NCI-H510A (cell line): ENCODE results near the gene NME4.

Source experiments
- DNase-seq: peaks from one replicate; lab custom pipeline; 2025; lab: John Stamatoyannopoulos, UW

Gene NME4

GRCh38 chr16:363766-364490, 33.1 kb upstream of the NME4 start:
- no peak for DNase-seq

DNA sequence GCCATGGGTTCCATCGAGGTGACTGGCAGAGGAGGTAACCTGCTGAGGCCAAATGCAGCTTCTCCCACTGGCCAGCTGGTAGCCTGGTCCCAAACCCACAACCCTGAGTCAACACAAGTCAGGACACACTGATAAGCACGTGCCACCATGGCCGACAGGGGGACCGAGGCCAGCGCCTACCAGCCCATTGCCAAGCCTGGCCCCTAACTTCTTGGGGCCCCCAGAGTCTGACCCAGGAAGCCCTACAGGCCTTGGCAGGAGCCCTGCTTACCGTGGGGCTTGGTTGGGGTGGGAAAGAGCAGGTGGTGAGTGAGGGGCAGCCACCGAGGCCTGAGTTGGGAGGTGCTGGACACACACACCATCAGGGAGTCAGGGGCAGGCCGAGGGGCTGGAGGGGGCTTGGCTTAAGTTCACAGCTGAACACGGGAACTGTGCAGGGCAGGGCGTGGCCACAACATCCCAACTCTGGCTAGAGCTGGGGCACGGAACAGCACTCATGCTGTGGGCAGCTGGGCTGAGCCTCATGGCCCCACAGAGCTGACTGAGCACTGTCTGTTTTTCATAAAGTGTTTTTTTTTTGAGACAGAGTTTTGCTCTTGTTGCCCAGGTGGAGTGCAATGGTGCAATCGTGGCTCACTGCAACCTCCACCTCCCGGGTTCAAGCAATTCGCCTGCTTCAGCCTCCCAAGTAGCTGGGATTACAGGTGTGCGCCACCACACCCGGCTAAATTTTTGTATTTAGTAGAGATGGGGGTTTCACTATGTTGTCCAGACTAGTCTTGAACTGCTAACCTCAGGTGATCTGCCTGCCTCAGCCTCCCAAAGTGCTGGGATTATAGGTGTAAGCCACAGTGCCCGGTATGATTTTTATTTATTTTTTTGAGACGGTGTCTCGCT, 32.2 kb upstream of the NME4 start:
- no peak for DNase-seq

GRCh38 chr16:366476-366875, 30.5 kb upstream of the NME4 start:
- DNase-seq = no peak

DNA sequence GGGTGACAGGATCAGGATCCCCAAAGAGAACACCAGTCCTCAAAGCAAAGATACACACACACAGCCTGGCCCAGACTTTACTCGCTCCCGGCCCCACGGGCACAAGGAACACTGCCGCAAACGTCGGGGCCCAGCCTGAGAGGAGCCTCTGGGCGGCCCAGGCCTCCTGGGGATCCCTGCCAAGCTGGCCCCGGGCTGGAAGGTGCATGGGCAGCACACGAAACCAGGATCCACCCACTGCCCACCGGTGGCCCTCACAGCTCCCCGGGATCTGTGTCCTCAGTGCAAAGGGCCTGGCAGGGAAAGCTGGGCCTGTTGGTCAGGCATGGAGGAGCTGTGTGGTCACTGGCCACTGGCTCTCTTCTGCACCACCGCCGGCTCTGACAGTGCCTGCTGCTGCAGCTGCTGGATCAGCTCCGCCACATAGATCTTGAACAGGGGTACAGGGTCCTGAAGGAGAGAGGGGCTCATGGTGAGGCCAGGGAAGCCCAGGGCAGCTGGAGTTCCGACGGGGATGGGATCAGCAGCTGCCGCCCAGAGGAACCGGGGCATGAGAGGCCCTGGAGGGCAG, 29.6 kb upstream of the NME4 start:
- DNase-seq = no peak

DNA sequence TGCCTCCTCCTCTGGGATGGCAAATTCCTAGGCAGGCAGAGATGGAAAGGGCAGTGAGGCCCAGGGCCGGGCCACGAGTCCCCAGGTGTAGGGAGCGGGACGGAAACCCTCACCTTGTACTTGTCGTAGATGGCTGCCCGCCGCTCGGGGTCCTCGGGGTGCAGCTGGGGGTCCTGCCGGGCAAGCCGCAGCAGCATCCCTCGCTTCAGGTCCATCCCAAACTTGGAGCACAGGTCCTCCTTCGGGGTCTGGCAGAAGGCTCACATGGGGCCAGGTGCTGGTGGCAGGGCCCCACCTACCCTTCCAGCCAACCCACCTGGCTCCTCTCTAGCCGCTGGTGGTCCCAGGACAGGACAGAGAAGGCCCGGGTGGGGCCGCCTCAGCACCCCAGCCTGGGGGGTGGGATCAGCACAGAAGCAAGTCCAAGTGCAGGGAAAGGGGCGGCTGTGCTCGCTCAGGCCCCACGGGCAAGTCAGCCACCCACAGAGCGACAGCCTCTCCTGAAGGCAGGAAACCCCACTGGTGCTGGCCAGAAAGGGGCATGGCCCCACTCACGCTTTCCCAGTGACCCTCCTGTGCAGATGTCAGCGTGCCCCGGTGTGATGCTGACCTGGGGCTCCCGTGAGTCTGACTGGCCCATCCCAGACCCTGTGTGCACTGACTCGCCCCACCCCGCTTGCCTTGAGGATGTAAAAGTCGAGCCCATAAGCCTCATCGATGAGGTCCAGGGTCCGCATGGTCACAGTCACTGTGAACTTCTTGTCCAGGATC, 28.4 kb upstream of the NME4 start:
- DNase-seq = no peak

DNA sequence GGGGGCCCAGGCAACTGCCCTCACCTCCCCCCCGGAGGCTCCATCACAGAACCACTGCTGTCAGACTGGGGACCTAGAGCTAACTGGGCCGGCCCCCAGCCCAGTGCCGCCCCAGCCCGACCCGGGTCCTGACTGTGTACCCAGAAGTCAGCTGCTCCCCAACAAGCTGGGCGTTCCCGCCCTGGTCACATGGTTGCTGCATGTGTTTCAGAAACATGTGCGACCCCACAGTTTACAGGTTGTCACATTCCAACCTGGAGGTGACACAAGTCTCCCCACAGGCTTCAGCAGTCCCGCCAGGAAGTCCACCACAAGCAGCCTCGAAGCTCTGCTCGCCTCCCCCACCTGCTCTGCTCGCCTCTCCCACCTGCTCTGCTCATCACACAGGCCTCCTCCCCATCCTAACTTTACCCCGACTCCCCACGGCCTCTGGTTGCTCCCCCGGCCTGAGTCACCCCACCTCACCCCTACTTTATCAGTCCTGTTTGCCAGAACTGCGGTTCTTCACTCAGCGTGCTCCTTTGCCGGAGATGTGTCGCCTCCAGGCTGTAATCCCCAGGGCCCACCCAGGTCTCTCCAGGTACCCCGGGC, 27.6 kb upstream of the NME4 start:
- no peak for DNase-seq

DNA sequence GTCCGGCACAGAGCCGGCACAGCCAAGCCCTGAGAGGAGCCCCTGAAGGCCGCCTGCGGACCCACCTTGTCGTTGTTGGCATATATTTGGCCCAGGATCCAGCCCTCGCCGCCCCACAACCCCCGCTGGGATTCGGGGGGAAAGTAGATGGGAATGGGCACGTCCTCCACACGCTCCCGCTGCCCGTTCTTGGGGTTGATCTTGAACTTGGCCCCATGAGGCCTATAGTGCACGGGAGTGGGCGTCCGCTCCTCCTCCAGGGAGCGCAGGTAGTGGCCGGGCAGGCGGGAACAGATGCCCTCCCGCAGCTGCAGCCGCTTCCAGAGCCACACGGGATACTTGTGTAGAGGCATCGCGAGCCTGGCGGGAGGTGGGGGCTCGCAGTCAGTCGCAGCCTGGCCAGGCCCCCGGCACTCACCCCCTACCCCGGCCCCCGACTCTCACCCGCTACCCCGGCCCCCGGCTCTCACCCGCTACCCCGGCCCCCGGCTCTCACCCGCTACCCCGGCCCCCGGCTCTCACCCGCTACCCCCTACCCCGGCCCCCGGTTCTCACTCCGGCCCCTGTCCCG, 27.0 kb upstream of the NME4 start:
- no peak for DNase-seq

DNA sequence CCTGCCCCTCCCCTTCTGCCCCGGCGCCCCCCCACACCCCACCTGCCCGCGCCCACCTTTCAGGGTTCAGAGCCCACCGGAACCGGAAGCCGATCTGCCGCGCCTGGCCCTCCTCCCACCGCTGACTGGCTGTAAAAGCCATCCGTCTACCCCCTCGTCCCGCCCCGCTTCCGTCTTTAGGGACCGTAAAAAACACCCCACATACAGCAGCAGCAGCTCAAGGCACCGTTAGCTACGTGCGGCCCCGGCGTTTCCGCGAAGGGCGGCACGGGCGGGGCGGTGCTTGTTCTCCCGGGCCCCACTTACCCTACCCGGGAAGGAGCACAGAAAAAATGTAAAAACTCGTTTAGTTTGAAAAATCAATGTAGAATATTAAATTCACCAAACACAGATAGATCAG, 26.6 kb upstream of the NME4 start, which contains the start of gene MRPL28:
Gene MRPL28, minus strand, starts transcription at position 96 of the 400 bp plus-strand sequence. CDS start 320 bp downstream, outside the sequence.
- DNase-seq = peak; percentile 79

DNA sequence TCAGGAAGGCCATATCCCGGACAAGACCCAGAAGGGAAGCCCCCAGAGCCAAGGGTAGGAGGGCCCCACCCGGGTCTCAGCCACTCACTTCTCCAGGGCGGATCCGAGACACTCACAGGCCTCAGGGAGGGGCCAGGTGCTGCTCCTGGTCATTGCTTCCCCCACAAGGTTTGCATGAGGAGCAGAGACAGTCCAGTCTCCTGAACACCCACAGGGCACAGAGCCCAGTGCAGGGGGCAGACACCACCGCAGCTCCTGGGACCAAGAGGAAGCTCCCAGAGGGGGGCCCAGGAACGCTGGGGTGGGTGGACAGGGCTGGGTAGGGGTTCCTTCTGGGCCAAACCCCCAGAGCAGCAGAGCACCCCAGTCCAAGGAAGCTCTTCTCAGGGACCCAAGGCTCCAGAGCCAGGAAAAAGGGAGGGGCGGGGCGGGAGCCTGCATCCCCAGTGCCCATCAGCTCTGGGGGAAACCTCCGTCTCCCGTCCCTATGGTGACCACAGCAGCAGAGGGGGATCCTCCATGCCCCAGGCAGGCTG, 26.0 kb upstream of the NME4 start:
- DNase-seq = no peak

DNA sequence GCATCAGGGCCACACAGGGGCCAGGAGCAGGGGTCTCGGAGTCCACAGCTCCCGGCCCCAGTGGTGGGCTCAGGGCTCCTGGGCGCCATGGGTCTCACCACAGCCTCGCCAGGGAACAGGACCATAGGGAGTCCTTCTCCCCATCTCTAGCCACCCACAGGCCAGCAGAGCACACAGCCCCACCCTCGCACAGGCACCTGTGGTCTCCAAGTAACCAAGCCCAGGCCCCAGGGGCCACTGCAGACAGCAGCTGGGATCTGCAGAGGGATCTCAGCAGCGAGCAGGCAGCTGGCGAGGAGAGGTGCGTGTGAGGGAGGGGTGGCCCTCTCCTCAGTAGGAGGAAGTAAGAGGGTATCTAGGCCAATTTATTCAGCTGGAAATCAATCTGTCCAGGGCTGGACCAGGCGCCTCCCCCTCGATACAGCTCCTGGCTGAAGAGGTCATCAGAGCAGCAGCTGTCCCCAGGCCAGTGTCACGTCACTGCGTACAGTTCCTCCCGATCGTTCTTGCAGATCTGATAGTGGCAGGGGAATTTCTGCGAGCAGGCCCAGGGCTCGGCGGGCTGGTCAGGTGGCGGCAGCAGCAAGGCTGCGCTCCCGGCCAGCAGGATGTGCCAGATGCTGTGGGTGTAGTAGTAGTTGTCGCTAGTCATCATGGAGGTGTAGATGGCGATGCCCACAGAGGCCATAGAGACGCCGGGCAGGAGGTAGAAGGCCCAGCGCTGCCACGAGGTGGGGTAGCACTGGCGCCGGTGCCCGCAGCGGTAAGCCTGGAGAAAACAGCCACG, 25.3 kb upstream of the NME4 start:
- DNase-seq = peak; percentile 73

DNA sequence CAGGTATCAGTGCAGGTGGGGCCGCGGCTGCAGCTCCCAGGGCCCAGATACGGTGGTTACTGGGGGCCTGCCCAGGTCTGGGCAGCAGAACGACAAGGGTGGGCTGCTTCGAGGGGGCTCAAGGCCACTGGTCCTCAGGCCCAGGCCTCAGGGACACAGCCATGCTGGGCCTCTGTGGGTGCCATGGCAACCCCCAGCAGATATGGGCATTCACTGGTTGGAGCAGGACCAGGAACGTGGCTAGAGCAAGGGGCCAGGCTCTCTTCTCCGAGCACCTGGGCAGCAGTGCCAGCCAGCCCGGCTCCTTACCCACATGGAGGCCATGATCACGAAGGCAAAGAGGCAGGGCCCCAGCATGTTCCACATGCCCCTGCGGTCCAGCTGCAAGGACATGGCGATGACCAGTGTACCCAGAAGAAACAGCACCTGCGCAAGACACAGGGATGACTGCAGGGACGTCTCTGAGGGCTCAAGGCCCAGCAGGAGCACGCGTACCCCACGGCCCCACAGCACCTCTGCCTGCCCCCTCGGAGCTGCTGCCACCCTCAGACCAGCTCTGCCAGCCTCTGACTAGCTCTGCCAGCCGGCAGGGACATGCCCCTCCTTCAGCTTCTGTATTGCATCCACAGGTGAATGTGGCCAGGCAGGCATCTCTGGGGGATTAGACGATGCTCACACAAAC, 24.6 kb upstream of the NME4 start:
- no peak for DNase-seq

DNA sequence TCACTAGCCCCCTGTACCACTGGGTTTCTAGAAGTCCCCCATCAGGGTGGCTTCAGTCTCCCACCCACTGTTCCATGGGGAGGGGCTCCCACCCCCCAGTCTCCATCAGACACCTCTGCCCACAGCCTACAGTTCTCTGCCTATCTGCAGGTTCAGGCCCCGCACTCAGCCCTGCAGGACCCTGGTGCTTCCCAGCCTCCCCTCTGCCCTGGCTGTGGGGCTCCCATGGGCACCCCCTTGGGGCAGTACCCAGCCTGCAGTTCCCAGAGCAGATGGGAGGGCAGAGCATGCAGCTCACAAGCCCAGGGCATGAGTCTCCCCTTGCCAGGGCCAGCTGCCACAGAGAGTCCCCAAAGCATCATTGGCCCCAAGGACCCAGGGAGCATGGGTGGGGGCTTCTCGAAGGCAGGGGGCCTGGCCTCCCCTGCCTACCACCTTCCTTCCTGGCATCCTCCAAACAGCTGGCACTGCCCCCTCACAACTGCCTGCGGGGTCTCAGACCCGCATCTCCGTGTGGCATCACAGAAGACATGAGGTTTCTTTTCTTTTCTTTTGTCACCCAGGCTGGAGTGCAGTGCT, 23.9 kb upstream of the NME4 start:
- DNase-seq = no peak

GRCh38 chr16:373848-374615, 23.0 kb upstream of the NME4 start:
- no peak for DNase-seq

- no peak for DNase-seq
Measured at GRCh38 chr16:374616-374926, 22.4 kb upstream of the NME4 start.

DNA sequence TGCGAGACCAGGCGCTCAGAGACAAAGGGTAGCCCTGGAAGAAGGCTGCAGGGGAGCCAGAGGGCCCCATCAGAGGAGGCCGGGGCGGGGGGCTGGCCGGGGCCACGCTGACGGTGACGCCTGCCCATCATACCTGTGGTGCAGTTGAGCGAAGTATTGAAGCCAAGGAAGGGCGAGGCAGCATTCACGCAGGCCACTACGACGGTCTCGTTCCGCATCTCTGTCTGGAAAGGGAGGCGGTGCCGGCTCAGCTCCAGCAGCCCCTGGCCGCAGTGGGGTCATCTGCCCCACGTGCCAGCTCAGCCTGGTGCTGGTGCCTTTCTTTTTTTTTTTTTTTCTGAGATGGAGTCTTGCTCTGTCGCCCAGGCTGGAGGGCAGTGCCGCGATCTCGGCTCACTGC, 21.8 kb upstream of the NME4 start:
- no peak for DNase-seq

GRCh38 chr16:375927-376816, 20.8 kb upstream of the NME4 start:
- DNase-seq = no peak

DNA sequence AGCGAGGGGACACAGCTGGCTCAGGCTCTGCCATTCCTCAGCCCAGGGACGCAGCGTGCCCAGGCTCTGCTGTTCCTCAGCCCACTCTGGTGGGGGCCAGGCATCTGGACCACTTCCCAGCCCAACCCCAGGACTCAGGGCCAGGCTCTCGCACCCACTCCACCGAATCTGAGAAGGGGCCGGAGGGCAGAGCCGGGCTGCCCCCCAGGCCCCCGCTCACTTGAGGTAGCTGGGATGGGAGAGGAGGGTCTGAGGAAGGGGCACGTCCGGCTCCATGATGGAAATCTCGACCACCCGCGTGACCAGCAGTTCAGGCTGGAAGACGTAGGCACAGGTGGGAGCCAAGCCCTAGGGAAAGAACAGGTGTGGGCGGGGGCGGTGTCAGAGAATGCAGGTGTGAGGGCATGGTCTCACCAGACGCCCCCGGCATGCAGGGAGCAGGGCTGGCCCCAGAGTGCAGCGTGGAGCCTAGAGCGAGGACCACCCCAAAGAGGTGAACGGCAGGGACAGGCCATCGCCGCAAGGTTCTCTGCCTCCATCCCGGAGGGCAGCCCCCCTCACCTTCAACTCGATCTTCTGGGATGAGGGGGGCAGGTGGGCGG, 20.1 kb upstream of the NME4 start:
- DNase-seq = no peak
